Neuron (in vitro differentiated cells): ENCODE measurements around the gene EZR.

Experiments
- H2AFZ ChIP-seq: one replicate; pipeline ENCODE4 v1.6.1; 2013; ENCODE audit warnings: low read depth, mild to moderate bottlenecking, inconsistent platforms, low read length, moderate library complexity
- H3K27me3 ChIP-seq: one replicate; pipeline ENCODE4 v1.6.1; 2013; ENCODE audit warnings: low read length; ENCODE audit not compliant: insufficient read depth
- H3K36me3 ChIP-seq: one replicate; pipeline ENCODE4 v1.6.1; 2013; ENCODE audit warnings: low read length; ENCODE audit not compliant: insufficient read depth
- H3K4me1 ChIP-seq: one replicate; pipeline ENCODE4 v1.6.1; 2013; ENCODE audit warnings: low read length; ENCODE audit not compliant: insufficient read depth
- H3K4me3 ChIP-seq: 2 replicates; pipeline ENCODE4 v1.5.1; 2013; ENCODE audit warnings: mild to moderate bottlenecking, low read length, moderate library complexity
- H3K9me3 ChIP-seq: one replicate; pipeline ENCODE4 v1.6.1; 2013; ENCODE audit warnings: low read length

The EZR gene

DNA sequence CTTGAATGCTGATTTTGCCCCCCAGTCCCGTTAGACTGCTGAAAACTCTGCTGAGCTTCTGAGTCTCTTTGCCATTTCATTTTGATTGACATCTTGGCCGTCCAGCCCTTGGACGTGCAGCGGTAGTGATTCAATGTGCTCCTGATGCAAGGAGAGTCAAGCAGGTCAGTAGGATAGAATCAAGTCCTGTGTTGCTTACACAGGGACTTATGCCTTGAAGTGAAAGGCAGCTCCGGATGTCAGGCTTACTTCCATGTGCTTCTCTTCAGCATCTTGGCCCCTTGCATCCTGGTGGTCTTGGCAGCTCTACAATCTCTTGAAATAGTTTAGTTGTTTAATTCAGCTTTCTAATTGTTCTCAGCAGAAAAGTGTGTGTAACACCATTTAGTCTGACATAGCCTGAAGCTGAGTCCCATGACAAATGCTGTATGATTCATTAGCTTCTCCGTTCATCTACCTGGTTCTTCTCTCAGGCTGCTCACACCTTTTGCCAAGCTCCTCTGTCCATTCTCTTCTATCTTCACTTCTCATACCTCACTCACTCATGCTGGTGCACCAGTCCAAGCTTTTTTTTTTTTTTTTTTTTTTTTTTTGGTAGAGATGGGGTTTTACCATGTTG, 76.0 kb downstream of the EZR start:
- Histone ChIP-seq H3K9me3 (peaks cover 1% of the 10 kb centered on the region), H3K27me3 (no peaks in the 10 kb centered on the region), H3K4me3 (no peak overlapping the region), H3K4me1 (no peaks in the 10 kb centered on the region), H2AFZ (no peak overlapping the region), H3K36me3 (no peaks in the 10 kb centered on the region)

GRCh38 chr6:158739673-158740072, 79.5 kb downstream of the EZR start:
- Histone ChIP-seq H3K9me3 (peaks cover 1% of the 10 kb centered on the region), H3K36me3 (no peaks in the 10 kb centered on the region), H3K27me3 (no peaks in the 10 kb centered on the region), H3K4me1 (no peaks in the 10 kb centered on the region), H2AFZ (no peak overlapping the region), H3K4me3 (no peak overlapping the region)

DNA sequence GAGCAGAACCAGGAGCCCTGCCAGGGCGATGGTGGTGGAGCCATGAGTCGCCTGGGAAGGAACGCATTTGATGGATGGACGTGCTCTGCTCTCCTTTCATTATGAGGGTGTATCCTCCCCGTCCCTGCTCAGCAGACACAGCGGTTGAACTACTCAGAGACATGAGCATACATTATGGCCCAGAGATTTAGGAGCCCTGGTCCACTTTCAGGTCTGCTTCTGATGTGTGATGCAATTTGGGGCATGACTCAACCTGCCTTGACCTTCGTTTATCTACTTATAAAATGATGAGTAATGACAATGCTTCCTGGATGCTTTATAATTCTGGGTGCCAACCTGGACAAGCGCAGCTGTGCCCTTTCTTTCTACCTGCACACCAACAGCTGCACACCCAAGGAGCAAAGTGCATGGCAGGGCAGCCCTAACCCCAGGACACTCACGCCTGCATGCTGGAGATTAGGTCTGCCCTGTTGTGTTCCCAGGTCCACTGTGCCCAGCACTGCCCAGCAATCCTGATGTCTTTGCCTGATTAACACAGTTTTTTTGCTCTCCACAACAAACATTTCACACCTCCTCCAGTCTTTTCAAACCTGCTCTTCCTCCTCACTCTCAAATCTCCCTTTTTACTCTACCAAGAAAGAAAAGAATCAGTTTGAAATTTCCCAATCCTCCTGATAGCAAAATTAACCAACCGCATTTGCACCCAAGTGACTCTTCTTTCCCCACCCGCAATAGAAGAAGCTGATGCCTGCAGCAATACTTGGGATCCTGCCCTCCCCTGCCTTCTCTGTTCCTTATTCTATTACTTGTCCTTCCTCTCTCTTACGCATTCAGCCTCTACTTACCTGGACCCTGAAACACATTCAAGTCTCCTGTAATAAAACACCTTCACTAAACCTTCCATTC, 81.2 kb downstream of the EZR start:
- Histone ChIP-seq H2AFZ (no peak overlapping the region), H3K27me3 (no peaks in the 10 kb centered on the region), H3K4me1 (no peaks in the 10 kb centered on the region), H3K4me3 (no peak overlapping the region), H3K36me3 (no peaks in the 10 kb centered on the region), H3K9me3 (peaks cover 4% of the 10 kb centered on the region)

DNA sequence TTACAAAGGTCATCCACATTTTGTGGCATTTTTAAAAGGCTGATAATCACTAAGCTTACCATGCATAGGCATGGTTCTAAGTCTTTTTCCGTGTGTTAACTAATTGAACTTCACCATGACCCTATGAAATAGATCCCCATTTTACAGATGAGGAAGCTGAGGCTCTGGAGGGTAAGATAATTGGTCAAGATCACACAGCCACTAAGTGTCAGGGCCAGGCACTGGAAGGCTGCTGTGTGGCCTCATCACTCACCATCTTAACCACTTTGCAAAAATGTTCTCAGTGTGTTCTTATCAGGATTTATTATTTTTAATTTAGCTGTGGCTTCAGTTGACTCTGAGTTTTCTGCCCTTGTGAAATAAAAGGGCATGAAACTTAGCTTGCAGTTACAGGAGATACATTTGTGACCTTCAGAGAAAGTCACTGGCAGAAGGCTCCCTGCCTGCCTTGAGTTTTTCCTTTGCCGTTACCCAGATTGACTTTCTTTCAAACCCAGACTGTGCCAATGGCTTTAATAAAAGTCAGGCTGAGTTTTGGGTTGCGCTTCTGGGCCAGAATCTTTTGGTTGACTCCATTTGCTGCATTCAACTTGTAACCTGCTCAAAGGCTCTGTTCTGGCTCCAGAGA, 82.0 kb downstream of the EZR start:
- no peaks in the 10 kb centered on the region for H3K36me3 ChIP-seq
- peaks cover 4% of the 10 kb centered on the region for H3K9me3 ChIP-seq
- no peaks in the 10 kb centered on the region for H3K4me1 ChIP-seq
- no peak overlapping the region for H3K4me3 ChIP-seq
- H3K27me3 ChIP-seq: no peaks in the 10 kb centered on the region
- no peak overlapping the region for H2AFZ ChIP-seq

DNA sequence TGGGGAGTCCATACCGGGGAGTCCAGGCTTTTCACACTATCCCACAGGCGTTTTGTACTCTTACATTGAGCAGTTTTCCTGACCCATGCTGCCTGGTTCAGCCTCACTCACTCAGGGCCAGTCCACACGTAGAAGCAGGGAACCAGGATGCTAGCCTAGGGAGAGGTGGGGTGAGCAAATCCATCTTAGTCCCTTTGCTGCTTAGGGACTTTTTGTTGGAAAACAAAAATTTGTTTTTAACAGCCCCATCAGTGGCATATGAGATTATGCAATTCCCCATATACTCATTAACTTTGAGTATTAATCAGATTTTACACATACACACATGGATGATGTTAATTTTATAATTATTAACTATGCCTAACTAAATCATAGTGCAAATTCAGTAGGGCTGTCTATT, 84.2 kb downstream of the EZR start:
- Histone ChIP-seq H3K27me3 (no peaks in the 10 kb centered on the region), H3K4me3 (no peak overlapping the region), H3K9me3 (peaks cover 4% of the 10 kb centered on the region), H2AFZ (no peak overlapping the region), H3K36me3 (no peaks in the 10 kb centered on the region), H3K4me1 (no peaks in the 10 kb centered on the region)

DNA sequence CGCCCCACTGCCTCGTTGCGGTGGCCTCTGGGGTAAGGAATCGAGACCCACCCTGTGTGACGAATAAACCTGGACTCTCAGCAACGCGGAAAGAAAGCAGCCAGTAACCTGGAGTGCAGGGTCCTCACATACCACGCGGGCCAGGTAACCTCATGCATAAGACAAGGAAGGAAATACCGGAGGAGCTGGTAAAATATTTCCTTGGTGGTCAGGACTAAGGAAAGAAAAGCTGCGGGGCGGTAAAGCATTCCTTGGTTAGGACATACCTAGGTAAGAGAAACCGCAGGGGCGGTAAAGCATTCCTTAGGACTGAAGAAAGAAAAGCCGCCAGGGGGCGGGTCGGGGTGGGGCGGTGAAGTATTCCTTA, 88.6 kb downstream of the EZR start:
- H2AFZ ChIP-seq: no peak overlapping the region
- no peaks in the 10 kb centered on the region for H3K36me3 ChIP-seq
- no peak overlapping the region for H3K4me3 ChIP-seq
- peaks cover 3% of the 10 kb centered on the region for H3K9me3 ChIP-seq
- H3K4me1 ChIP-seq: no peaks in the 10 kb centered on the region
- no peaks in the 10 kb centered on the region for H3K27me3 ChIP-seq

DNA sequence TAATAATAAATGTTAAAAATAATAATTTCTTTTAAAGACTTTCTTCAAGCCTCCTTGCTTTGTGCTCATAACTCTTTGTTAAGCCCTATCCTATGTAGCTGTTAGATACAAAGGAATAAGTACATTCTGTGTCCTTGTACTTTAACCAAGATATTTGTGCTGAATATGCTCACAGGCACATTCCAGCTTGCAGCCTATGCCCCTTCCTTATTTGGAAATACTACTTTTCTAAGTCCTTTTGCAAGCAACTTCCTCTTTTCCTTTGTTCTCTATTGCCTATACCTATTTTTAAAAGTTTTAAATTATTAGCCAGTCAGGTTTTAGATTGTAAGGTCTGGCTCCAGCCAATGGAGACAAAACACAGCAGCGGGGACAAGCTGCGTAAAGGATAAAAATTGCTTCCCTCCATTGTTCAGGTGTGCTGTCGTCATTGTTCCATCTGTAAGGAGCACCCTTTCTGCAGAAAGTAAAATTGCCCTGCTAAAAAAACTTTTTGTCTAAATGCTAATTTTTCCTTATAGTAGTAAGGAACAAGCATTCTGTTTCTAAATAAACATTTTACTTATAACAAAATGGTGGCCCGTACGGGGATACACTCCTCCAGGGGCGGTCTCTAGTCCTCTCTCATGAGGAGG, 89.1 kb downstream of the EZR start:
- H2AFZ ChIP-seq: no peak overlapping the region
- H3K9me3 ChIP-seq: peaks cover 3% of the 10 kb centered on the region
- H3K4me3 ChIP-seq: no peak overlapping the region
- no peaks in the 10 kb centered on the region for H3K36me3 ChIP-seq
- H3K4me1 ChIP-seq: no peaks in the 10 kb centered on the region
- no peaks in the 10 kb centered on the region for H3K27me3 ChIP-seq

- Histone ChIP-seq H3K36me3 (no peaks in the 10 kb centered on the region), H3K27me3 (no peaks in the 10 kb centered on the region)
These were observed 93.5 kb downstream of the EZR start for GRCh38 chr6:158725704-158726103.

GRCh38 chr6:158722176-158722729, 96.9 kb downstream of the EZR start:
- H3K36me3 ChIP-seq: no peaks in the 10 kb centered on the region

More at GRCh38 chr6:158725704-158726103, 93.5 kb downstream of the EZR start:
- Histone ChIP-seq H2AFZ (no peak overlapping the region), H3K9me3 (no peaks in the 10 kb centered on the region), H3K4me1 (no peaks in the 10 kb centered on the region), H3K4me3 (no peak overlapping the region)

DNA sequence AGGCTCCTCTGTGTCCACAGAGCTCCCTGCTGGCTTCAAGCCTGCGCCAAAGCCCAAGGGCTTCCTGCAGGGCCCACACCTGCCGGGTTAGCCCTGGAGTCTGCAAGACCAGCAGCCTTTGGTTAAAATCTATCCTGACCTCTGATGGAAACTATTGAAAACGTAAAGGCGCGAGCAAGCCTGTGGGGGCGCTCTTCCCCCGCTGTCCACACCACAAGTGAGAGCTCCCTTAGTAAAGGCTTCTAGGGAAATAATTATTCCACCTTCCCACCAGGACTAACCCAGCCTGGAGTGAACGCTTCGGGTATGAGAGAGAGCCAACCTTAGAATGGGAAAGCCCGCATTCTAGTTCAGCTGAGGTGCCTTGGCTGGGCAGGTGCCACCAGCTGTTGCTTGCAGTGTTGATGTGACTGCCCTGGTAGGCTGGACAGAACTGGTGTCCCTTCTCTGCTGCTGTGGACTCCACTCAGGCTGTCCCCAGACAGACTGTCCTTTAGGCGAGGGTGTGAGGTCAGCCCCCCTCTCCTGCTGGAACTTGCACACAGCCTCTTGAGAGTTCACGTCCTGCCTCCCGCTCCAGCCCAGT, 100.6 kb downstream of the EZR start:
- no peaks in the 10 kb centered on the region for H3K9me3 ChIP-seq
- peaks cover 15% of the 10 kb centered on the region for H3K4me1 ChIP-seq
- no peak overlapping the region for H2AFZ ChIP-seq
- H3K4me3 ChIP-seq: no peak overlapping the region
- no peaks in the 10 kb centered on the region for H3K36me3 ChIP-seq
- H3K27me3 ChIP-seq: no peaks in the 10 kb centered on the region

More at GRCh38 chr6:158722176-158722729, 96.9 kb downstream of the EZR start:
- Histone ChIP-seq H3K4me1 (no peaks in the 10 kb centered on the region), H3K27me3 (no peaks in the 10 kb centered on the region), H3K9me3 (no peaks in the 10 kb centered on the region), H3K4me3 (no peak overlapping the region), H2AFZ (no peak overlapping the region)

DNA sequence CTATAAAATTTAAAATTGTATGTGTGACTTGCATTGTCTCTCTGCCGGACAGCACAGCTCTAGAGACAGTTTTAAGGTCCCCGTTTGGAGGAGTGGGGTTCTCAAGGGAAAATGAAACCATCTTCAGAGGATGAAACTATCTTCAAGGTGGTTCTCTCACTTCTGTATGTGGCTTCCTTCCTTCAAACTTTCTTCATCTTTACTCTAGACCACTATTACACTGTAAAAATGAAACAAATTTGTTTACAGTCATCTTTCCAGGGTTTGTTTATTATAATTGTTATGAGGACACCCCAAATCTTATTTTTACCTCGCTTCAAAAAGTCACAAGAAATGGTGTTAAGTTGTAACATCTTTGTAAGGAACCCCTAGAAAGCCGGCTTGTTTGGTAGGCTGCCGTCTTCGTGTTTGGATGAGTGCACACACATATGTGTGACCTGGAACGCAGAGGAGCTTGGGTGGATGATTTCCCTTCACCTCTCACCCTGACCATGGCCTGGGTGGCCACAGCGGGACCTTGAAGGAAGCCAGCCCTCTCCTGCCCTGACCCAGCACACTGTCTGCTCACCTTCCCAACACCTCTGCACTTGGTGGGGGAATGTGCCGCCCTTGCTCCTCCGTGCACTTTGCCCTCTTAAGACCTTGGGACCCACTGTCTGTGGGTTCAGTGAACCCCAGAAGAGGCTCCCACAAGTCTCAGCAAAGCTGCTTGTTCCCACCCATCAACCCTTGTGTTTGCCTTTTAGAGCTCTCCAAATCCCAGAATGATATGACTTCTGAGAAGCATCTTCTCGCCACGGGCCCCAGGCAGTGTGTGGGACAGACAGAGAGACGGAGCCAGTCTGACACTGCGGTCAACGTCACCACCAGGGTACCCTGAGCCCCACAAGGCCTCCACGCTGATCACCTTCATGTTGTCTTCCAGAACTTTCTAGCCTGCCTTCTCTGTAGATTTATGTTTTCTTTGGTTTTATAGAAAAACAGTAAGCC, 101.5 kb downstream of the EZR start:
- Histone ChIP-seq H3K9me3 (no peaks in the 10 kb centered on the region), H3K36me3 (no peaks in the 10 kb centered on the region), H3K27me3 (no peaks in the 10 kb centered on the region), H2AFZ (no peak overlapping the region), H3K4me3 (no peak overlapping the region), H3K4me1 (peaks cover 15% of the 10 kb centered on the region)
